ENCODE data around the gene LRRC4.

The LRRC4 gene

DNA sequence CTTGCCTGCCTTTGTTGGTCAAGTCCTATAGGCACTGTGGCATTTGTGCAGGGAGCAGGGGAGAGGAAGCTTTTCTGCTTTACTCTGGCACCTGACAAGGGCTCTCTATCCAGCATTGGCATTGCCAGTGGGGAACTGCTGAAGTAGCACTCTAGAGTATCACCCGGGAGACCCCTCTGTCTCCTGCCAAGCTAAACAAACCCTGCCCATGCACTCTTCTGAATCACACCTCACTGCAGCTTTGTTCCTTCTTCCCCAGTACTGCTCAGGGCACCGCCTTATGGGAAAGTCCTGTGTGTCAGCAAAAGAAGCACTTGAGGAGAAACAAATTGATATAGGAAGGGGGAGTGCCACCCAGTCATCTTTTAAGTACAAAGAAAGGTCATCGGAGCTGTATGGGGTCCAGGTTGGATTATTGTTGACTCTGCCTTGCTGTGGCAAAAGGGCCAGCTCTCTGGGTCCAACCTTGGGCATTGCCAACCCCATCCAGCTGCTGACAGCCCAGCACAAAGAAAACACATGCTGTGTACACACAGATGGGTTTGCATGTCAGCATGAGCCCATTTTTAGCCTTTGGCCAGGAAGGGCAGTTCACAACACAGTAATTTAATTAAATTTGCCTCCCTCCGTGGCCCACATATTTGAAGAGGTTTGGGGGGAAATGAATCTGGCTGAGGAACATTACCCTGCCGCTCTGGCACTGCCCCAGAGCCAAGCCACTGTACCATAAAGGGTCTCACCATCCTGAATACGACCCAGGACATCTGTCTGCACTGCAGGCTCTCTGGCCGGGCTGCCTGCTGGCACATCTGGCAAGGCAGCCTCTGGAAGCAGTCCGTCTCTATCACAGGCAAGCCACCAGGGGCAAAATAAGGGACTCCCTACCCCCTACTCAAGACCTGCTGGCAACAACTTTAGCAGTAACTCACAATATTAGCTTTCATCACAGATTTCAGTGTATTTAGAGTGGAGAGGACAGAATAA lies 13.1 kb downstream of the LRRC4 start:
- peaks cover 58% of the 10 kb centered on the region for H3K36me3 Mint-ChIP-seq (ENCODE audit: low read depth)
- H3K4me1 Mint-ChIP-seq (ENCODE audit: low read depth) = peaks cover 53% of the 10 kb centered on the region
- intact Hi-C loops (cut with micrococcal nuclease) = no loop called here
- no peak overlapping the region for H3K4me3 Mint-ChIP-seq
- no peaks in the 10 kb centered on the region for H3K27me3 Mint-ChIP-seq
- H3K9me3 Mint-ChIP-seq = no peaks in the 10 kb centered on the region
- no peak overlapping the region for H3K27ac Mint-ChIP-seq

DNA sequence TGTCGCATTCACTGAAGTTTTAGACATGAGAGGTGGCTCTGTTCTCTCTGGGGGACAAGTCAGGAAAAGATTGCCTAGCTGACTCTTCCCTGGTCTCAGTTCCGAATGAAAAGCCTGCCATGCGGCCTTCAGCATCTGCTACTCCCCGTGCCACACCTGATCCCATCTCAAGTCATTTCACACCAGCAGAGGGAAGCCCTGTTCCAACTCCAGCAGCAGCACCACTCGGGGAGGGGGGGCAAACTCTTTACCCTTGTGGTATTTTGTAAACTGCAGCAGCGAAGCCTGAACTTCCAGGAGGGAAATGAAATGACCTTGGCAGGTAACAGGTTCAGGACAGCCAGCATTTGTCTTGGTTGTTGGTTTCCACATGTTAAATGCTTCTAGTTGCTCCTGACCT lies 13.8 kb downstream of the LRRC4 start:
- intact Hi-C loops (cut with micrococcal nuclease) = no loop called here
- Mint-ChIP-seq H3K36me3 (ENCODE audit: low read depth) (peaks cover 65% of the 10 kb centered on the region), H3K27me3 (no peaks in the 10 kb centered on the region), H3K27ac (no peak overlapping the region), H3K4me1 (ENCODE audit: low read depth) (peaks cover 46% of the 10 kb centered on the region), H3K9me3 (no peaks in the 10 kb centered on the region), H3K4me3 (no peak overlapping the region)

DNA sequence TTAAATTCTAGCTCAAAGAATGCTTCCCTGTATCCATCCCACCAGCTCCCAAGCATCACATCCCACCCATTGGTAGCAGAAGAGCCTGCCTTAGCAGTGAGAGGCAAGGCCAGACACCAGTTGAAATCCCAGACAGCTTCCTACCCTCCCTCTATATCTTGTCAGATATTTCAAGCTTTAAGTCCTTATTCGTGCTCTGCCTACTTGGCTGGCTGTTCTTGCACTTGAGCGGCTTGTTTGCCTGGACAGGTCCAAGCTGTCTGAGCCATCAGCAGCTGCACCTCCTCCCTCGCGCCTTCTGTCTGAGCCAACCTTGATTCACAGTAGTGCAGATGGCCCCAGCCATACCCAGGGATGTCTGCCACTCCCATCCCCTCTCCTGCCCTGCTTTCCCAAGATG lies 16.4 kb downstream of the LRRC4 start:
- Mint-ChIP-seq H3K27ac (no peak overlapping the region), H3K9me3 (no peaks in the 10 kb centered on the region), H3K4me3 (no peak overlapping the region), H3K27me3 (no peaks in the 10 kb centered on the region), H3K36me3 (ENCODE audit: low read depth) (peaks cover 59% of the 10 kb centered on the region), H3K4me1 (ENCODE audit: low read depth) (peaks cover 34% of the 10 kb centered on the region)
- intact Hi-C loops (cut with micrococcal nuclease) = no loop called here

DNA sequence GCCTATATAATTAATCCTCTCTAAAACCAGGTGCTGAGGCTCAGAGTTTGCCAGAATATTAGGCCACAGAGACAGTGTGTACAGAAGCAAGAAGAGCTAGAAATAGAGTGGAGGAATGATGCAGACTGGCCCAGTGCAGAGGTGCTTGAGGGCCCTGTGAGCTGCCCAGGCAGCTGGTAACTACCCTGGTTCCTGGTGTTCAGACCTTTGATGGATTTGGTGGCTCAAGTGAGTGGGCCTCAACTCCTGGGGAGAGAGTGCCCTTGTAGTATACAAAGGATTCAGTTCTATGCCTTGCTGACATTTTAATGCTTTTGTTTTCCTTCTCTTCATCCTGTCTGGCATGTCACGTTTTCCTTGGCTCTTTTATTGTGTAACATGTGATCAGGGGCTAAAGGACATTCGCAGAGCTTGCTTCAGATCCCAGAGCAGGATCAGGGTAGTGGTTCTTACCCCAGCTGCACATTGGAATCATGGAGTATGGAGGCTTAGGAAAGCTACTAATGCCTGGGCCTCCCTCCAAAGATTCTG lies 20.0 kb downstream of the LRRC4 start:
- Mint-ChIP-seq H3K27me3 (no peaks in the 10 kb centered on the region), H3K4me1 (ENCODE audit: low read depth) (peaks cover 12% of the 10 kb centered on the region), H3K36me3 (ENCODE audit: low read depth) (peaks cover 56% of the 10 kb centered on the region), H3K9me3 (no peaks in the 10 kb centered on the region), H3K4me3 (no peak overlapping the region), H3K27ac (no peak overlapping the region)
- intact Hi-C loops (cut with micrococcal nuclease) = no loop called here

DNA sequence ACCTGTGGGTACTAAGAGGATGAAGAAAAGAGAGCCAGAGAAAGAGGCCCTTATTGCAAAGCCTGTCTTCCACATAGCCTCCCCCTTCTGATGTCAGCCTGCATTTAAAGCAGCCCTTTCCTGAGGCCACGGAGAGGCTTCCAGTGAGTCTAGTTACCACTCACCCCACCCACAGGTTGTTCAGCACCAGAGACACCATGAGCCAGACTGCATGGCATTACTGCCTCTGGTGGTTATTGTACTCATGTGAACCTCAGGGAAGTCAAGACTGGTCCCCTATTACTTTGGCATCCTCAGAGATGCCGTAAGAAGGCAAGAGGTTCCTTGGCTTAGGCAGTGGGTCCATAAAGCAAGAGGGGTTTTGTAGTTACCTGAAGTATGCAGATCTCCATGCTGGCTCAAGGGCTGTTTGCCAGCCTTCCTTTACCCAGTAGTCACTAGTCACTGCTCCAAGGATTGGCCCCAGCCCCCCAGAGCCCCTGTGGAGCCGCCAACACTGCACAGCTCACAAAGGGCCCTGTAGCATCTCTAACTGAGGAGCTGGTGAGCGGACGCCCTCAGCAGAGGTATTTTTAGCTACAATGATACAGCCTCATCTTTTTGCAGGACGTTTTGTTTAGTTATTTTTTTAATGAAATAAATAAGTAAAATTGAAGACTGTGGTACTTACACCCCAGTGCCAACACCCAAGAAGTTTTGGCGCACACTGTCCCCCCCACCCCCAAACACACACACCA lies 20.7 kb downstream of the LRRC4 start:
- Mint-ChIP-seq H3K27ac (no peak overlapping the region), H3K4me1 (ENCODE audit: low read depth) (peaks cover 16% of the 10 kb centered on the region), H3K4me3 (no peak overlapping the region), H3K27me3 (no peaks in the 10 kb centered on the region), H3K36me3 (ENCODE audit: low read depth) (peaks cover 62% of the 10 kb centered on the region), H3K9me3 (no peaks in the 10 kb centered on the region)
- intact Hi-C loops (cut with micrococcal nuclease) = no loop called here

DNA sequence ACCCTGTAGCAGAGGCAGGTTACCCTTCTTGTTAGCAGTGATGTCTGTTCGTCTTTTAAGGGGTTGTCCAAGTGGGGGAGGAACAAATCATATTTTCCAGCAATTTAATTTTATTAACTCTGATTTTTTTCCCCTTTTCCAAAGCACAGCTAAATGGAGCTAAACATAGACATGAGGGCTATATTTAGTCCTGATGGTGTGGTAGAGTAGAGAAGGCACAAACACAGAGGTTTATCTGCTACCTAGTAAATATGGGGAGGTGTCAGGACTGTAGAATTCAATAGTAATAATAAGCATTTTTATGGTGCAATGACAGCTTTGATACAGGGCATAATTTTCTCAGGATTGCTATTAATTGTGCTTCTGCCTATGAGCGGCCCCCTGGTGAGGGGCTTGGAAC lies 22.5 kb downstream of the LRRC4 start:
- intact Hi-C loops (cut with micrococcal nuclease) = no loop called here
- no peaks in the 10 kb centered on the region for H3K9me3 Mint-ChIP-seq
- H3K27me3 Mint-ChIP-seq = no peaks in the 10 kb centered on the region
- H3K36me3 Mint-ChIP-seq (ENCODE audit: low read depth) = peaks cover 60% of the 10 kb centered on the region
- H3K27ac Mint-ChIP-seq = no peak overlapping the region
- no peak overlapping the region for H3K4me3 Mint-ChIP-seq
- H3K4me1 Mint-ChIP-seq (ENCODE audit: low read depth) = peaks cover 25% of the 10 kb centered on the region

DNA sequence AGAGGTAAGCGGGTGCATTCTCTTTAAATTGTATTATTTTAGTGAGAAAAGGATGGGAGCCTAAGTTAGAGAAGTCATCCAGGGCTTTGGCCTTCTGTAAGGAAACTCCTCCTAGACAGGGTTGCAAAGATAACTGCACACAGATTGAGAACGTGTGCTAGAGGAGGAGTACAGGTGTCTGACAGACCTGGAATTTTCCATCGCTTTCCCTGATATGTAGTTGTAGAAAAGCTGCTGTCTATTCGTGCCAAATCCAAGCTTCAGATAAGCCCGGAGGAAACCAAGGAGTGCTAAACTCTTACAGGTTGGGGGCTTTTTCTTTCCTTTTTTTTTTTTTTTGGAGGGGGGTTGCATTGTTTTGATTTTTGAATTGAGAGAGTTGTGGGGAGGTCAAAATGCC lies 23.1 kb downstream of the LRRC4 start:
- no peaks in the 10 kb centered on the region for H3K27me3 Mint-ChIP-seq
- H3K36me3 Mint-ChIP-seq (ENCODE audit: low read depth) = peaks cover 55% of the 10 kb centered on the region
- H3K4me3 Mint-ChIP-seq = no peak overlapping the region
- H3K9me3 Mint-ChIP-seq = no peaks in the 10 kb centered on the region
- intact Hi-C loops (cut with micrococcal nuclease) = no loop called here
- H3K27ac Mint-ChIP-seq = no peak overlapping the region
- H3K4me1 Mint-ChIP-seq (ENCODE audit: low read depth) = peaks cover 31% of the 10 kb centered on the region

DNA sequence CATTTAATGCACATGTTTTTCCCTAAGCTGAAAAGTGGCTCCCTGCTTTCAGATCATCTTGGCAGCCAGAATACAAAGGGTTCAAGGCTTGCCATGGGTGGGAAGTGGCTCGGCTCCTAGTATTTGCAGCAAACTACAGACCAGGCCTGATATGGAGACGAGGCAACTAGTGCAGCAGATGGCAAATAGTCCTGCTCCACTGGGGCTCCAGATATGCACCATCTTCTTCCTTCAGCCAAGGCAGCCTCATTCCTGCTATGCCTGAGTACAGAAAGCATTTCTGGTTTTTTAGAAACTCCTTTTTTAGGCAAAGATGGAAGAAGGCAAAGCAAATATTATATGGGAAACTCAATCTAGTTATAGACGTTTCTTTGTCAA lies 23.9 kb downstream of the LRRC4 start:
- Mint-ChIP-seq H3K36me3 (ENCODE audit: low read depth) (peaks cover 46% of the 10 kb centered on the region), H3K27me3 (no peaks in the 10 kb centered on the region), H3K27ac (no peak overlapping the region), H3K4me1 (ENCODE audit: low read depth) (peaks cover 39% of the 10 kb centered on the region), H3K4me3 (no peak overlapping the region), H3K9me3 (no peaks in the 10 kb centered on the region)
- intact Hi-C loops (cut with micrococcal nuclease) = no loop called here

DNA sequence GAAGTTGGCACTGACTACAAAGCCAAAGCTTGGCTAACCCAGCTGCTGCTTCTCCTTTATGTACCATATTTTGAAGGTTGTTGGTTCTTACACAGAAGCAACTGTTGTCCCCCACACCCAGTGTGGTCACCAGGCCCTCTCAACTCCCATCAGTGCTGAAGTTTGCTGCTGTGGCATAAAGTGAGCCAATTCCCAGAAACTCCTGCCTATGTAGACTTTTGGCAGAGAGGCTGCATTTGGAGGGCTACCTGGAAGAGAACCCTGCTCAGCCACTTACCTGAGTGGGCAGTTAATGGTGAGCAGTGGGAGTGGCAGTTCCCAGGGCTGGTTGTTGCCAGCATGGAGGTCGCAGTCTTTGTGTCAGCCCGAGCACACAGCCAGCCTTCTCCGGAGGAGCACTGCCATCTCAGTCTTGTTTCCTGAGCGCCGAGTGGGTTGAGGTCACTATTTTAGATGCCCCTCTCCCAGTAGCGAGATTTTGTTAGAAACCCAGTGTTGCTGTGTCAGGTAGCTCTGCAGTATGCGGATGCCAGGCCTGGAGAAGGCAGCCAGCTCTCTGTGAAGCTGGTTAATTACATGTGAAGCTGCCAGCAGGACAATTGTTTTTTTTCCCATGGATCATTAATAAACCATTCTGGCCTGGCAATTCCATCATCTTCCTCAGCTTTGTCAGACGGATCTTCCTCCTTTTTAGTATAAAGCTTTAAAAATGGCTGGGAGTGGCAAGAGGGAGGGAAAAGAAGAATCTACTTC lies 24.5 kb downstream of the LRRC4 start:
- no peak overlapping the region for H3K4me3 Mint-ChIP-seq

DNA sequence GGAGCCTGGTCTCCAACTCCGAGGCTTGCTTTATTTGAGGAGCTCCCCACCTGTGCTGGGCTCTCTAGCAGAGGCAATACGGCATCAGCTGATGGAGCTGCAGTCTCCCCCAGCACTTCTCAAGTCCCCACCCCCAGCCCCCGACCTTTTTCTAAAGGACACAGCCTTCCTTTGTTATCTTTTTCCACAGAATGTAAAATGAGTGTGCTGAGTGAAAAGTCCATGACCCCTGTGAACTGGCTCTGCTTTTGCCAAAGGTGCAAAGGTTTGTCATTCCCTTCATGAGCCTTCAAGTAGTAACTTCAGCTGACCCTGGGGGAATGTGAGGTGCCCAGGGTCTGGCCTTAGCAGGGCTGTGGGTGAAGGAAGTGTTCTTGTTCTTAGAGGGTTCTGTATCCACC lies 25.5 kb downstream of the LRRC4 start:
- H3K36me3 Mint-ChIP-seq (ENCODE audit: low read depth) = peaks cover 46% of the 10 kb centered on the region
- H3K9me3 Mint-ChIP-seq = no peaks in the 10 kb centered on the region
- H3K27me3 Mint-ChIP-seq = no peaks in the 10 kb centered on the region
- peaks cover 43% of the 10 kb centered on the region for H3K4me1 Mint-ChIP-seq (ENCODE audit: low read depth)
- intact Hi-C loops (cut with micrococcal nuclease) = no loop called here
- H3K4me3 Mint-ChIP-seq = no peak overlapping the region
- no peak overlapping the region for H3K27ac Mint-ChIP-seq

More for the DNA sequence above, 24.5 kb downstream of the LRRC4 start:
- Mint-ChIP-seq H3K27me3 (no peaks in the 10 kb centered on the region), H3K27ac (no peak overlapping the region), H3K9me3 (no peaks in the 10 kb centered on the region), H3K4me1 (ENCODE audit: low read depth) (peaks cover 39% of the 10 kb centered on the region), H3K36me3 (ENCODE audit: low read depth) (peaks cover 42% of the 10 kb centered on the region)
- intact Hi-C loops (cut with micrococcal nuclease) = no loop called here

DNA sequence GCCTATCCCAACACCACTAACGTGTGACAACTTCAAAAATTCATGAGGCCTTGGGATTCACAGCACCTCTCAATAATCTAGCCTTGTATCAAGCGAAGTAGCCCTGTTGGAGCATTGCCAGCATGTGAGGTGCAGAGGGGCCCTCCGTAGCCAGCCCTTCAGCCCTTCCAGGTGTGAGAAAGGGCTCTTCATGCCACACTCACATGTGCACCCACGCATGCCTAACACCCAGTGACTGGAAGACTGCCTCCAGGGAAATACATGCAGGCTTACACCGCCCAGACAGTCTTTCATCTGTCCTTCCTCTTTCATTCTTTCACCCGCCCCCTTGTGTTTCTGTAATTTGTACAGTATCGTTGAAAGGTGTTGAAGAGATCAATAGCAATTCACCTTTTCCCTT lies 26.1 kb downstream of the LRRC4 start:
- Mint-ChIP-seq H3K4me3 (no peak overlapping the region), H3K27me3 (no peaks in the 10 kb centered on the region), H3K36me3 (ENCODE audit: low read depth) (peaks cover 49% of the 10 kb centered on the region), H3K27ac (no peak overlapping the region), H3K9me3 (no peaks in the 10 kb centered on the region), H3K4me1 (ENCODE audit: low read depth) (peaks cover 49% of the 10 kb centered on the region)
- intact Hi-C loops (cut with micrococcal nuclease) = no loop called here

DNA sequence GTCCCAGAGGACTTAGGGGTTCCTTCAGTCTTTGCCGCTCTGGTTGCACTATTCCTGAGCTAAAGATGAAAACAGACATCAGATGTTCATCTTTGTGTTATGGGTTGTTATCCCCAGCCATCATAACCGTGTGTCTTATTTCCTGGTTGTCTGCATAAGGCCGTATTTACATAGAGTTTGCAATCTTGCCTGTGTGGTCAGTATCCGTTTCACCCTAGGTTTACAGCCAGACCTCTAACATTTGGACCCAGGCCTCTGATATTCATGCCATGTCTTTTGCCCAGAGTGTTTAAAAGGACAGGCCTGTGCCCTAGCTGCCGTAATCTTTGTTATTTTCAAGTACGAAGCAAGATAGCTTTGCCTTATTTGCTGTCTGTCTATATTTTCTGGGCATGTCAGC lies 26.6 kb downstream of the LRRC4 start:
- H3K4me1 Mint-ChIP-seq (ENCODE audit: low read depth) = peaks cover 51% of the 10 kb centered on the region
- intact Hi-C loops (cut with micrococcal nuclease) = no loop called here

DNA sequence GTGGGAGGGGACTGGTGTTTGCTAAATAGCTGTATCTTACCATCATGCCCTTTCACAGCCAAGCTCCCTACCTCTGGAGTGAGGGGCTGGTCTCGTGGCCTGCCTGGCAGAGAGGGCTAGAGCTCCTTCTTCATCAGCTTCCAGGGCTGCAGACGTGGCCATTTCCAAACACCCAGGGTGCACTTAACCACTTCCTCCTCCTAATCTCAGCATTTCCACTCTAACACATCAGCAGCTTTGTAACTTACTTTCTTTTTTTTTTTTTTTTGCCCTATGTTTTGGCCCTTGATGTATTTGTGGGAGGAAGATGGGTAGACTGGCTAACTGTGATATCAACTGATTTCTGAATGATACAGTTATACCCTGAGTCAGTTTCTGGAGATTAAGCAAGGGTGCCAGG lies 27.4 kb downstream of the LRRC4 start:
- Mint-ChIP-seq H3K36me3 (ENCODE audit: low read depth) (peaks cover 37% of the 10 kb centered on the region), H3K27ac (peak overlapping the region; percentile 45), H3K4me3 (peak overlapping the region; percentile 4), H3K4me1 (ENCODE audit: low read depth) (peaks cover 59% of the 10 kb centered on the region), H3K27me3 (no peaks in the 10 kb centered on the region), H3K9me3 (no peaks in the 10 kb centered on the region)
- intact Hi-C loops (cut with micrococcal nuclease) = no loop called here

More for the DNA sequence above, 26.6 kb downstream of the LRRC4 start:
- Mint-ChIP-seq H3K4me3 (no peak overlapping the region), H3K9me3 (no peaks in the 10 kb centered on the region), H3K36me3 (ENCODE audit: low read depth) (peaks cover 44% of the 10 kb centered on the region), H3K27ac (no peak overlapping the region), H3K27me3 (no peaks in the 10 kb centered on the region)
